Endothelial cell of umbilical vein (primary cell): ENCODE measurements around the gene FAAH. TPM values are rescaled to one million over a fixed set of nuclear protein-coding genes. Genes with fewer than 3 reads are reported as not detected.

Experiments
- BruUV-seq: library from RNA; stranded (reverse); fragments of 400-500 nt; replicated peaks from 2 replicates; lab custom pipeline; 2021; lab: Mats Ljungman, UMichigan
- CTCF ChIA-PET: fragments of 300-600, 350-600 bp; sonication (Branson Sonifier 250); formaldehyde crosslinking; loops from one replicate; lab custom pipeline; 2021; ENCODE audit warnings: antibody characterized with exemption, inconsistent platforms; lab: Charles Lee
- POLR2A ChIA-PET: fragments of 300-600, 350-600 bp; sonication (Branson Sonifier 250); formaldehyde crosslinking; loops from one replicate; lab custom pipeline; 2021; ENCODE audit warnings: antibody characterized with exemption, inconsistent platforms; lab: Charles Lee
- DNase-seq: peaks from one replicate; pipeline ENCODE4 v3.0.0-alpha.2; 2011; ENCODE audit warnings: low read depth, low spot score
- FAIRE-seq: peaks from 2 replicates; lab custom pipeline; 2011; peaks lifted over from hg19 to GRCh38; lab: Jason Lieb, UNC
- H2AFZ ChIP-seq: 2 replicates; pipeline ENCODE4 v1.6.0; 2012; ENCODE audit warnings: low read depth, low read length, control low read depth, inconsistent platforms
- H3K27ac ChIP-seq: 2 replicates; pipeline ENCODE4 v1.5.1; 2011; ENCODE audit warnings: low read depth, mild to moderate bottlenecking, control low read depth, low read length, moderate library complexity; ENCODE audit not compliant: insufficient read depth
- H3K27me3 ChIP-seq, 2 experiments: 2 replicates each; pipeline versions ENCODE4 v1.6.0 to v1.6.1; 2011; ENCODE audit warnings: low read length in 2 of 2, mixed read lengths in 1 of 2; ENCODE audit not compliant: control insufficient read depth in 2 of 2, insufficient read depth in 2 of 2
- H3K36me3 ChIP-seq, 2 experiments: 2 replicates in 1 of 2; 3 replicates in 1 of 2; pipeline ENCODE4 v1.5.1; 2011; ENCODE audit warnings: low read length in 2 of 2, mild to moderate bottlenecking in 1 of 2, moderate library complexity in 1 of 2; ENCODE audit not compliant: control insufficient read depth in 2 of 2, insufficient read depth in 2 of 2; ENCODE audit errors: extremely low read depth in 1 of 2
- H3K4me1 ChIP-seq: 3 replicates; pipeline ENCODE4 v1.5.1; 2011; ENCODE audit warnings: mild to moderate bottlenecking, low read length; ENCODE audit not compliant: control insufficient read depth, insufficient read depth; ENCODE audit errors: extremely low read depth
- H3K4me2 ChIP-seq: 2 replicates; pipeline ENCODE4 v1.6.1; 2011; ENCODE audit warnings: low read length, control low read depth, mixed read lengths; ENCODE audit not compliant: insufficient read depth
- H3K4me3 ChIP-seq, 3 experiments: fragments of 200-600 bp in 1 of 3; sonication (generic), shearing (Covaris generic) in 1 of 3; replicated peaks in 1 of 3; 2 replicates each; pipeline ENCODE4 v1.5.1; 2011 to 2016; ENCODE audit warnings: control low read depth in 3 of 3, low read length in 3 of 3, mild to moderate bottlenecking in 2 of 3, inconsistent platforms in 1 of 3, low read depth in 1 of 3, moderate library complexity in 1 of 3; ENCODE audit not compliant: insufficient read depth in 1 of 3
- H3K79me2 ChIP-seq: 2 replicates; pipeline ENCODE4 v1.6.0; 2012; ENCODE audit warnings: low read length, inconsistent platforms; ENCODE audit not compliant: control insufficient read depth, insufficient read depth
- H3K9ac ChIP-seq: replicated peaks from 2 replicates; pipeline ENCODE3; 2011; ENCODE audit warnings: low read length, control low read depth; ENCODE audit not compliant: insufficient read depth; ENCODE audit errors: extremely low read depth
- H3K9me1 ChIP-seq: replicated peaks from 3 replicates; pipeline ENCODE4 v1.6.0; 2011; ENCODE audit warnings: mild to moderate bottlenecking, low read length; ENCODE audit not compliant: control insufficient read depth, insufficient read depth; ENCODE audit errors: extremely low read depth
- H3K9me3 ChIP-seq: replicated peaks from 2 replicates; pipeline ENCODE4 v1.5.1; 2012; ENCODE audit warnings: low read length, inconsistent platforms; ENCODE audit not compliant: control insufficient read depth, insufficient read depth
- H4K20me1 ChIP-seq: replicated peaks from 2 replicates; pipeline ENCODE3; 2011; ENCODE audit warnings: mild to moderate bottlenecking, low read length; ENCODE audit not compliant: control insufficient read depth, insufficient read depth; ENCODE audit errors: extremely low read depth
- CTCF ChIP-seq, 2 donors: IDR thresholded peaks; 1 replicate in 1 of 2; 2 replicates in 1 of 2; pipeline ENCODE4 v1.5.1; 2011; ENCODE audit warnings: low read length in 2 of 2, mild to moderate bottlenecking in 2 of 2, moderate library complexity in 2 of 2, control low read depth in 1 of 2, inconsistent platforms in 1 of 2, low read depth in 1 of 2; ENCODE audit not compliant: insufficient read depth in 1 of 2; ENCODE audit errors: extremely low read depth in 1 of 2
- EZH2 ChIP-seq: IDR thresholded peaks from 2 replicates; pipeline ENCODE4 v1.6.1; 2012; ENCODE audit warnings: borderline replicate concordance, low read depth, mild to moderate bottlenecking, moderate library complexity, low read length, inconsistent platforms; ENCODE audit not compliant: severe bottlenecking
- FOS ChIP-seq: IDR thresholded peaks from 2 replicates; pipeline ENCODE4 v1.6.1; 2011; ENCODE audit warnings: mild to moderate bottlenecking, low read length, moderate library complexity, borderline replicate concordance; ENCODE audit not compliant: insufficient read depth
- GATA2 ChIP-seq: IDR thresholded peaks from 2 replicates; pipeline ENCODE4 v1.7.0; 2011; ENCODE audit warnings: low read depth, mild to moderate bottlenecking, moderate library complexity, mixed read lengths, low read length; ENCODE audit not compliant: insufficient read length, insufficient read depth
- JUN ChIP-seq: IDR thresholded peaks from 2 replicates; pipeline ENCODE4 v1.6.1; 2011; ENCODE audit warnings: borderline replicate concordance, low read depth; ENCODE audit not compliant: insufficient read length, insufficient read depth
- MYC ChIP-seq: IDR thresholded peaks from one replicate; pipeline ENCODE4 v1.6.1; 2011; ENCODE audit warnings: mild to moderate bottlenecking, low read depth, low read length
- POLR2A ChIP-seq: IDR thresholded peaks from 2 replicates; pipeline ENCODE4 v1.6.1; 2012; ENCODE audit warnings: low read depth, mild to moderate bottlenecking, control low read depth, low read length
- POLR2AphosphoS5 ChIP-seq: IDR thresholded peaks from 2 replicates; pipeline ENCODE4 v1.6.1; 2012; ENCODE audit warnings: low read depth, mild to moderate bottlenecking, control low read depth, low read length, moderate library complexity; ENCODE audit not compliant: insufficient read depth
- dilution Hi-C: fragments of 300-500 bp; cut with MboI; formaldehyde crosslinking; loops from one replicate; pipeline ENCODE4 v1.15.0; 2019; ENCODE audit warnings: low sequenced_read_pairs; ENCODE audit not compliant: extremely low pct_ligation_motif_present
- intact Hi-C: fragments of 100-400 bp; cut with micrococcal nuclease; formaldehyde crosslinking; loops from one replicate; pipeline ENCODE4 v1.10.0; 2022
- polyA plus RNA-seq, 4 experiments: library from polyadenylated mRNA; depleted of rRNA in 3 of 4; stranded (reverse) in 3 of 4; unstranded in 1 of 4; fragments of >200 nt; gene quantifications; 2 replicates each; pipeline versions ENCODE4 v1.2.1 to v1.2.3, GENCODE V29; 2011 to 2012; ENCODE audit warnings: missing spikeins in 1 of 4
- total RNA-seq: library from RNA; stranded (reverse); gene quantifications from 2 replicates; pipeline ENCODE4 v1.2.3, GENCODE V29; 2021
- TF ChIP-seq, protein P1 (sequence below): IDR thresholded peaks from 2 replicates; pipeline ENCODE4 v1.6.1; 2011; ENCODE audit not compliant: insufficient read depth, insufficient read length

FAAH gene
- total and polyA plus RNA-seq, 2 donors (not counting 3 experiments of a cell fraction or from before 2014, with no cell fraction given) = 0.47 to 1.5 TPM

DNA sequence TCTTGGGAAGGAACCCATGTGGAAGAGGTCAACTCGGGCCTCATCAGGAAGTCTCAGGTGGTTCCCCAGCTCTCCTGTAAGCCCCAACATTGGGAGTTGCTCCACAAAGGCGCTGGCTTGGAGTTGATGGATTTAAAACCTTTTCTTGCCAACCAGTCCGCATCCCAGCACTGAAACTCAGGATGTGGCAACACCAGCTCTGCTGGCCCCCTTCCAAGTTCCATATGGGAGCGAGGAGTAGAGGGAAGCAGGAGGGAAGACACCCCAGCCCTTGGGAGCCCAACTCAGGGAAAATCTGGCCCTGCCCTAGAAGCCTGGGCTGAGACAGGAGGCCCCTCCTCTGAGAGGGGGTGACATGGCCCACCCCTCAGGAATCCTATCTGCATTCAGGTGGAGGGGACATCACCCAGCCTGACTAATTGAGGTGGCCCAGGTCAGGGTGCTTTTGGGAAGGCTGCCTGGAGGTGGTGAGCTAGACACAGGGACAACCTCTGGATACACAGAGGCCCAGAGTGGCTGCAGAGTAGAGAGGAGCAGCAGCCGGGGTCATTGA is 62.4 kb downstream of the FAAH start:
- TF ChIP-seq JUN = no peak
- no peak for TF ChIP-seq POLR2AphosphoS5
- TF ChIP-seq FOS = no peak
- no peak for TF ChIP-seq POLR2A
- no peak for TF ChIP-seq CTCF (IDR thresholded peaks at IDR 0.05; ENCODE audit: extremely low read depth in 1 of 2, insufficient read depth in 1 of 2, low read depth in 1 of 2, low read length in 2 of 2)
- TF ChIP-seq, protein P1, sequence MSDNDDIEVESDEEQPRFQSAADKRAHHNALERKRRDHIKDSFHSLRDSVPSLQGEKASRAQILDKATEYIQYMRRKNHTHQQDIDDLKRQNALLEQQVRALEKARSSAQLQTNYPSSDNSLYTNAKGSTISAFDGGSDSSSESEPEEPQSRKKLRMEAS = no peak
- no peak for TF ChIP-seq GATA2
- TF ChIP-seq EZH2 = no peak
- no peak for TF ChIP-seq MYC

More for the DNA sequence above, 62.4 kb downstream of the FAAH start:
- DNase-seq (no peak), FAIRE-seq (no peak)
- dilution Hi-C loops = no loop called here
- CTCF ChIA-PET = interaction anchor here (1.0 to 5.8 kb wide), 2 partner anchors 9 to 14 kb away, joined by 5 to 29 read pairs; no protein-coding TSS in a partner anchor
- Histone ChIP-seq H3K4me1 (no peaks in the 10 kb centered on the region), H3K9me3 (no peaks in the 10 kb centered on the region), H3K4me2 (no peak overlapping the region), H4K20me1 (no peaks in the 10 kb centered on the region), H2AFZ (no peak overlapping the region), H3K9ac (no peak overlapping the region), H3K27me3 (peaks cover 31 to 38% of the 10 kb centered on the region in 2 experiments), H3K9me1 (no peaks in the 10 kb centered on the region), H3K27ac (no peak overlapping the region), H3K4me3 (no peak overlapping the region), H3K36me3 (no peaks in the 10 kb centered on the region), H3K79me2 (no peaks in the 10 kb centered on the region)
- intact Hi-C loops = no loop called here
- POLR2A ChIA-PET = no interaction called here
- no TSS peak for BruUV-seq
